GM23338 (cell line): ENCODE data around the gene TIAM1. TPM values are rescaled to one million over a fixed set of nuclear protein-coding genes. Genes with fewer than 3 reads are reported as not detected.

Experiments used
- ATAC-seq: fragments of 200-7000 bp; cut with Tn5 transposase; 3 replicates; pipeline ENCODE4 v1.9.1; 2020
- DNase-seq: peaks from one replicate; pipeline ENCODE4 v3.0.0-alpha.2; 2015; ENCODE audit warnings: low spot score
- H2AFZ ChIP-seq: fragments of 200-600 bp; sonication (generic); 2 replicates; pipeline ENCODE4 v1.8.0; 2016; ENCODE audit warnings: antibody characterized with exemption, mild to moderate bottlenecking, moderate library complexity
- H3F3A ChIP-seq: fragments of 200-600 bp; sonication (generic); replicated peaks from 2 replicates; pipeline ENCODE4 v1.8.0; 2017; ENCODE audit warnings: antibody characterized with exemption, mixed run types, low read depth
- H3K27ac ChIP-seq: fragments of 200-600 bp; sonication (generic); 2 replicates; pipeline ENCODE4 v1.6.1; 2016; ENCODE audit warnings: low read depth
- H3K27me3 ChIP-seq: fragments of 200-600 bp; sonication (generic); 2 replicates; pipeline ENCODE4 v1.8.0; 2016; ENCODE audit warnings: mild to moderate bottlenecking, mixed run types, moderate library complexity; ENCODE audit not compliant: insufficient read depth
- H3K36me3 ChIP-seq: fragments of 200-600 bp; sonication (generic); 2 replicates; pipeline ENCODE4 v1.8.0; 2016; ENCODE audit warnings: mild to moderate bottlenecking; ENCODE audit not compliant: insufficient read depth
- H3K4me1 ChIP-seq: fragments of 200-600 bp; sonication (generic); 2 replicates; pipeline ENCODE4 v1.8.0; 2016; ENCODE audit warnings: mild to moderate bottlenecking, moderate library complexity; ENCODE audit not compliant: insufficient read depth
- H3K4me2 ChIP-seq: fragments of 200-600 bp; sonication (generic); 2 replicates; pipeline ENCODE4 v1.7.1; 2017; ENCODE audit warnings: mixed run types
- H3K4me3 ChIP-seq: fragments of 200-600 bp; sonication (generic); 2 replicates; pipeline ENCODE4 v1.6.1; 2016; ENCODE audit warnings: mixed run types
- H3K79me2 ChIP-seq: fragments of 200-600 bp; sonication (generic); replicated peaks from 2 replicates; pipeline ENCODE4 v1.8.0; 2017; ENCODE audit warnings: mild to moderate bottlenecking; ENCODE audit not compliant: insufficient read depth
- H3K9me2 ChIP-seq: fragments of 200-600 bp; sonication (generic); 2 replicates; pipeline ENCODE4 v1.8.0; 2017; ENCODE audit not compliant: insufficient read depth
- H4K20me1 ChIP-seq: fragments of 200-600 bp; sonication (generic); replicated peaks from 2 replicates; pipeline ENCODE4 v1.8.0; 2017; ENCODE audit warnings: mild to moderate bottlenecking; ENCODE audit not compliant: insufficient read depth
- H3K27ac Mint-ChIP-seq: 2 replicates; pipeline ENCODE4 v1.8.0; 2020; ENCODE audit warnings: inconsistent platforms, mild to moderate bottlenecking, moderate library complexity, mixed read lengths
- H3K27me3 Mint-ChIP-seq: 3 replicates; pipeline ENCODE4 v1.8.0; 2022; ENCODE audit warnings: low read depth, mild to moderate bottlenecking, moderate library complexity, mixed read lengths, inconsistent platforms; ENCODE audit not compliant: insufficient read depth, poor library complexity
- H3K36me3 Mint-ChIP-seq: 3 replicates; pipeline ENCODE4 v1.8.0; 2021; ENCODE audit warnings: low read depth, mild to moderate bottlenecking, inconsistent platforms, moderate library complexity, mixed read lengths
- H3K4me1 Mint-ChIP-seq: 3 replicates; pipeline ENCODE4 v1.8.0; 2020; ENCODE audit warnings: mild to moderate bottlenecking, inconsistent platforms, mixed read lengths
- H3K4me3 Mint-ChIP-seq: 3 replicates; pipeline ENCODE4 v1.8.0; 2021; ENCODE audit warnings: moderate library complexity, mild to moderate bottlenecking, inconsistent platforms, mixed read lengths
- H3K9me3 Mint-ChIP-seq: 3 replicates; pipeline ENCODE4 v1.8.0; 2020; ENCODE audit warnings: moderate library complexity, mild to moderate bottlenecking, inconsistent platforms, mixed read lengths
- CREB1 ChIP-seq: fragments of 250-450 bp; sonication (Bioruptor Pico); IDR thresholded peaks from 2 replicates; pipeline ENCODE4 v1.5.0; 2020; ENCODE audit warnings: low read depth, mild to moderate bottlenecking, moderate library complexity
- EZH2 ChIP-seq: fragments of 200-600 bp; sonication (generic); IDR thresholded peaks from one replicate; pipeline ENCODE4 v1.8.0; 2017; ENCODE audit warnings: antibody characterized with exemption, mild to moderate bottlenecking, low read depth; ENCODE audit not compliant: unreplicated experiment
- EZH2phosphoT487 ChIP-seq: fragments of 200-600 bp; sonication (generic); IDR thresholded peaks from one replicate; pipeline ENCODE4 v1.8.1; 2018; ENCODE audit warnings: antibody characterized with exemption; ENCODE audit not compliant: unreplicated experiment
- JUNB ChIP-seq: IDR thresholded peaks from one replicate; pipeline ENCODE4 v1.6.1; 2016; ENCODE audit warnings: antibody characterized with exemption; ENCODE audit not compliant: unreplicated experiment
- NANOG ChIP-seq: IDR thresholded peaks from 2 replicates; pipeline ENCODE4 v1.6.1; 2016; ENCODE audit warnings: antibody characterized with exemption, borderline replicate concordance
- POLR2AphosphoS5 ChIP-seq: IDR thresholded peaks from 2 replicates; pipeline ENCODE4 v1.6.1; 2016; ENCODE audit warnings: antibody characterized with exemption, low read depth
- STAT1 ChIP-seq: IDR thresholded peaks from one replicate; pipeline ENCODE4 v1.6.1; 2016; ENCODE audit warnings: antibody characterized with exemption; ENCODE audit not compliant: unreplicated experiment
- ZNF114 ChIP-seq: fragments of 250-450 bp; sonication (Bioruptor Pico); IDR thresholded peaks from 2 replicates; pipeline ENCODE4 v1.5.0; 2020; ENCODE audit warnings: mild to moderate bottlenecking, moderate library complexity
- ZNF331 ChIP-seq: fragments of 250-450 bp; sonication (Bioruptor Pico); IDR thresholded peaks from 2 replicates; pipeline ENCODE4 v1.5.0; 2020; ENCODE audit warnings: low read depth, mild to moderate bottlenecking, moderate library complexity
- polyA plus RNA-seq: library from polyadenylated mRNA; unstranded; fragments of >200 nt; fragmentation: Nextera tagmentation; extraction: Ambion mirVana; gene quantifications from 2 replicates; pipeline ENCODE4 v1.2.1, GENCODE V29; 2016
- total RNA-seq: library from RNA; depleted of rRNA; stranded (reverse); fragments of >200 nt; shearing (Covaris generic); gene quantifications from 2 replicates; pipeline ENCODE4 v1.2.3, GENCODE V29; 2014
- TF ChIP-seq, protein P1 (sequence below): fragments of 250-450 bp; sonication (Bioruptor Pico); IDR thresholded peaks from 2 replicates; pipeline ENCODE4 v1.5.0; 2020; ENCODE audit warnings: mild to moderate bottlenecking, moderate library complexity
- TF ChIP-seq, protein P2 (sequence below), 2 experiments: fragments of 200-600 bp in 1 of 2; sonication (generic) in 1 of 2; conservative IDR thresholded peaks; 2 replicates each; pipeline versions ENCODE4 v1.5.1 to v1.6.1; 2016 to 2017; ENCODE audit warnings: antibody characterized with exemption in 2 of 2, low read depth in 2 of 2, mild to moderate bottlenecking in 2 of 2, moderate library complexity in 1 of 2
- TF ChIP-seq, protein P3 (sequence below): IDR thresholded peaks from one replicate; pipeline ENCODE4 v1.6.1; 2018; ENCODE audit warnings: antibody characterized with exemption; ENCODE audit not compliant: unreplicated experiment
- TF ChIP-seq, protein P4 (sequence below): IDR thresholded peaks from 2 replicates; pipeline ENCODE4 v1.6.1; 2016; ENCODE audit warnings: antibody characterized with exemption

Gene TIAM1
- total and polyA plus RNA-seq, 2 experiments from 2014 or later: 18.5 to 20.0 TPM

DNA sequence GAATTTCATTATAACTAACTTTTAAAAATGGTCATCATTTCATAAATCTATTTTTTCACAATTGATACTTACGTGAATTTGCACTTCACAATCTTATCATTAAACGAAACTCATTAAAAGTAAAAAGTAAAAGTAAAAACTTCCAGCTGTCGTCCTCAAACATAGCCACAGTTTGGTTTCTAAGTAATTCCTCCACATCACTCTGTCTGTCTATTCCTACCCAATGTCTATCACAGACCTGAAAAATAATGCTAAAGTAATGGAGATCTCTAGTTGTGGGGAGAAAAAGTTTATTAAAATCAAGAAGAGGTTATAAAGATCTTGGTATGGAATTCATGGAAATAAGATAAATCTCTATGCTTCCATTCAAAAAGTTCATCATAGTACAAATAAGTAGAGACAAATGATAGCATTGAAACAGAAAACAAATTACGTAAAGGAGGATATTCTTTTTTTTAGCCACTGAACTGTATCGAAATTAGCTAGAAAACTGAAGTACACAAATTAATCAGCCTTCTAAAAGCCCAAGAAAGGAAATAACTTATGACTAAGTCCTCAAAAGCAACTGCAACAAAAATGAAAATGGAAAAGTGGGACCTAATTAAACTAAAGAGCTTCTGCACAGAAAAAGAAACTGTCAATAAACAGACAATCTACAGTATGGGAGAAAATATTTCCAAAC, 148.6 kb downstream of the TIAM1 start:
- Mint-ChIP-seq H3K27me3 (peaks cover 2% of the 10 kb centered on the region), H3K27ac (no peak overlapping the region), H3K4me1 (peaks cover 22% of the 10 kb centered on the region), H3K9me3 (no peaks in the 10 kb centered on the region), H3K4me3 (no peak overlapping the region), H3K36me3 (peaks cover 8% of the 10 kb centered on the region; the same call in 1 of the 3 replicates)
- DNase-seq (no peak), ATAC-seq (no peak)
- H2AFZ ChIP-seq: no peak overlapping the region
- no peaks in the 10 kb centered on the region for H3K79me2 ChIP-seq
- no peaks in the 10 kb centered on the region for H3K36me3 ChIP-seq
- no peak overlapping the region for H3K4me2 ChIP-seq
- H3K4me1 ChIP-seq: peaks cover 6% of the 10 kb centered on the region; the same call in 1 of the 2 replicates
- no peak overlapping the region for H3K4me3 ChIP-seq
- no peaks in the 10 kb centered on the region for H4K20me1 ChIP-seq
- TF ChIP-seq ZNF114 (CRISPR knock-in tag): no peak
- TF ChIP-seq JUNB: no peak
- TF ChIP-seq, protein P1, sequence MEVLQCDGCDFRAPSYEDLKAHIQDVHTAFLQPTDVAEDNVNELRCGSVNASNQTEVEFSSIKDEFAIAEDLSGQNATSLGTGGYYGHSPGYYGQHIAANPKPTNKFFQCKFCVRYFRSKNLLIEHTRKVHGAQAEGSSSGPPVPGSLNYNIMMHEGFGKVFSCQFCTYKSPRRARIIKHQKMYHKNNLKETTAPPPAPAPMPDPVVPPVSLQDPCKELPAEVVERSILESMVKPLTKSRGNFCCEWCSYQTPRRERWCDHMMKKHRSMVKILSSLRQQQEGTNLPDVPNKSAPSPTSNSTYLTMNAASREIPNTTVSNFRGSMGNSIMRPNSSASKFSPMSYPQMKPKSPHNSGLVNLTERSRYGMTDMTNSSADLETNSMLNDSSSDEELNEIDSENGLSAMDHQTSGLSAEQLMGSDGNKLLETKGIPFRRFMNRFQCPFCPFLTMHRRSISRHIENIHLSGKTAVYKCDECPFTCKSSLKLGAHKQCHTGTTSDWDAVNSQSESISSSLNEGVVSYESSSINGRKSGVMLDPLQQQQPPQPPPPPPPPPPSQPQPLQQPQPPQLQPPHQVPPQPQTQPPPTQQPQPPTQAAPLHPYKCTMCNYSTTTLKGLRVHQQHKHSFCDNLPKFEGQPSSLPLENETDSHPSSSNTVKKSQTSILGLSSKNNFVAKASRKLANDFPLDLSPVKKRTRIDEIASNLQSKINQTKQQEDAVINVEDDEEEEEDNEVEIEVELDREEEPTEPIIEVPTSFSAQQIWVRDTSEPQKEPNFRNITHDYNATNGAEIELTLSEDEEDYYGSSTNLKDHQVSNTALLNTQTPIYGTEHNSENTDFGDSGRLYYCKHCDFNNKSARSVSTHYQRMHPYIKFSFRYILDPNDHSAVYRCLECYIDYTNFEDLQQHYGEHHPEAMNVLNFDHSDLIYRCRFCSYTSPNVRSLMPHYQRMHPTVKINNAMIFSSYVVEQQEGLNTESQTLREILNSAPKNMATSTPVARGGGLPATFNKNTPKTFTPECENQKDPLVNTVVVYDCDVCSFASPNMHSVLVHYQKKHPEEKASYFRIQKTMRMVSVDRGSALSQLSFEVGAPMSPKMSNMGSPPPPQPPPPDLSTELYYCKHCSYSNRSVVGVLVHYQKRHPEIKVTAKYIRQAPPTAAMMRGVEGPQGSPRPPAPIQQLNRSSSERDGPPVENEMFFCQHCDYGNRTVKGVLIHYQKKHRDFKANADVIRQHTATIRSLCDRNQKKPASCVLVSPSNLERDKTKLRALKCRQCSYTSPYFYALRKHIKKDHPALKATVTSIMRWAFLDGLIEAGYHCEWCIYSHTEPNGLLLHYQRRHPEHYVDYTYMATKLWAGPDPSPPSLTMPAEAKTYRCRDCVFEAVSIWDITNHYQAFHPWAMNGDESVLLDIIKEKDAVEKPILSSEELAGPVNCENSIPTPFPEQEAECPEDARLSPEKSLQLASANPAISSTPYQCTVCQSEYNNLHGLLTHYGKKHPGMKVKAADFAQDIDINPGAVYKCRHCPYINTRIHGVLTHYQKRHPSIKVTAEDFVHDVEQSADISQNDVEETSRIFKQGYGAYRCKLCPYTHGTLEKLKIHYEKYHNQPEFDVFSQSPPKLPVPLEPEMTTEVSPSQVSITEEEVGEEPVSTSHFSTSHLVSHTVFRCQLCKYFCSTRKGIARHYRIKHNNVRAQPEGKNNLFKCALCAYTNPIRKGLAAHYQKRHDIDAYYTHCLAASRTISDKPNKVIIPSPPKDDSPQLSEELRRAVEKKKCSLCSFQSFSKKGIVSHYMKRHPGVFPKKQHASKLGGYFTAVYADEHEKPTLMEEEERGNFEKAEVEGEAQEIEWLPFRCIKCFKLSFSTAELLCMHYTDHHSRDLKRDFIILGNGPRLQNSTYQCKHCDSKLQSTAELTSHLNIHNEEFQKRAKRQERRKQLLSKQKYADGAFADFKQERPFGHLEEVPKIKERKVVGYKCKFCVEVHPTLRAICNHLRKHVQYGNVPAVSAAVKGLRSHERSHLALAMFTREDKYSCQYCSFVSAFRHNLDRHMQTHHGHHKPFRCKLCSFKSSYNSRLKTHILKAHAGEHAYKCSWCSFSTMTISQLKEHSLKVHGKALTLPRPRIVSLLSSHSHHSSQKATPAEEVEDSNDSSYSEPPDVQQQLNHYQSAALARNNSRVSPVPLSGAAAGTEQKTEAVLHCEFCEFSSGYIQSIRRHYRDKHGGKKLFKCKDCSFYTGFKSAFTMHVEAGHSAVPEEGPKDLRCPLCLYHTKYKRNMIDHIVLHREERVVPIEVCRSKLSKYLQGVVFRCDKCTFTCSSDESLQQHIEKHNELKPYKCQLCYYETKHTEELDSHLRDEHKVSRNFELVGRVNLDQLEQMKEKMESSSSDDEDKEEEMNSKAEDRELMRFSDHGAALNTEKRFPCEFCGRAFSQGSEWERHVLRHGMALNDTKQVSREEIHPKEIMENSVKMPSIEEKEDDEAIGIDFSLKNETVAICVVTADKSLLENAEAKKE (CRISPR knock-in tag): no peak
- TF ChIP-seq, protein P2, sequence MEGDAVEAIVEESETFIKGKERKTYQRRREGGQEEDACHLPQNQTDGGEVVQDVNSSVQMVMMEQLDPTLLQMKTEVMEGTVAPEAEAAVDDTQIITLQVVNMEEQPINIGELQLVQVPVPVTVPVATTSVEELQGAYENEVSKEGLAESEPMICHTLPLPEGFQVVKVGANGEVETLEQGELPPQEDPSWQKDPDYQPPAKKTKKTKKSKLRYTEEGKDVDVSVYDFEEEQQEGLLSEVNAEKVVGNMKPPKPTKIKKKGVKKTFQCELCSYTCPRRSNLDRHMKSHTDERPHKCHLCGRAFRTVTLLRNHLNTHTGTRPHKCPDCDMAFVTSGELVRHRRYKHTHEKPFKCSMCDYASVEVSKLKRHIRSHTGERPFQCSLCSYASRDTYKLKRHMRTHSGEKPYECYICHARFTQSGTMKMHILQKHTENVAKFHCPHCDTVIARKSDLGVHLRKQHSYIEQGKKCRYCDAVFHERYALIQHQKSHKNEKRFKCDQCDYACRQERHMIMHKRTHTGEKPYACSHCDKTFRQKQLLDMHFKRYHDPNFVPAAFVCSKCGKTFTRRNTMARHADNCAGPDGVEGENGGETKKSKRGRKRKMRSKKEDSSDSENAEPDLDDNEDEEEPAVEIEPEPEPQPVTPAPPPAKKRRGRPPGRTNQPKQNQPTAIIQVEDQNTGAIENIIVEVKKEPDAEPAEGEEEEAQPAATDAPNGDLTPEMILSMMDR (conservative IDR thresholded peaks at IDR 0.05; ENCODE audit: low read depth in 2 of 2): no peak
- TF ChIP-seq ZNF331 (CRISPR knock-in tag): no peak
- TF ChIP-seq CREB1 (CRISPR knock-in tag): no peak
- TF ChIP-seq EZH2: no peak
- TF ChIP-seq, protein P3, sequence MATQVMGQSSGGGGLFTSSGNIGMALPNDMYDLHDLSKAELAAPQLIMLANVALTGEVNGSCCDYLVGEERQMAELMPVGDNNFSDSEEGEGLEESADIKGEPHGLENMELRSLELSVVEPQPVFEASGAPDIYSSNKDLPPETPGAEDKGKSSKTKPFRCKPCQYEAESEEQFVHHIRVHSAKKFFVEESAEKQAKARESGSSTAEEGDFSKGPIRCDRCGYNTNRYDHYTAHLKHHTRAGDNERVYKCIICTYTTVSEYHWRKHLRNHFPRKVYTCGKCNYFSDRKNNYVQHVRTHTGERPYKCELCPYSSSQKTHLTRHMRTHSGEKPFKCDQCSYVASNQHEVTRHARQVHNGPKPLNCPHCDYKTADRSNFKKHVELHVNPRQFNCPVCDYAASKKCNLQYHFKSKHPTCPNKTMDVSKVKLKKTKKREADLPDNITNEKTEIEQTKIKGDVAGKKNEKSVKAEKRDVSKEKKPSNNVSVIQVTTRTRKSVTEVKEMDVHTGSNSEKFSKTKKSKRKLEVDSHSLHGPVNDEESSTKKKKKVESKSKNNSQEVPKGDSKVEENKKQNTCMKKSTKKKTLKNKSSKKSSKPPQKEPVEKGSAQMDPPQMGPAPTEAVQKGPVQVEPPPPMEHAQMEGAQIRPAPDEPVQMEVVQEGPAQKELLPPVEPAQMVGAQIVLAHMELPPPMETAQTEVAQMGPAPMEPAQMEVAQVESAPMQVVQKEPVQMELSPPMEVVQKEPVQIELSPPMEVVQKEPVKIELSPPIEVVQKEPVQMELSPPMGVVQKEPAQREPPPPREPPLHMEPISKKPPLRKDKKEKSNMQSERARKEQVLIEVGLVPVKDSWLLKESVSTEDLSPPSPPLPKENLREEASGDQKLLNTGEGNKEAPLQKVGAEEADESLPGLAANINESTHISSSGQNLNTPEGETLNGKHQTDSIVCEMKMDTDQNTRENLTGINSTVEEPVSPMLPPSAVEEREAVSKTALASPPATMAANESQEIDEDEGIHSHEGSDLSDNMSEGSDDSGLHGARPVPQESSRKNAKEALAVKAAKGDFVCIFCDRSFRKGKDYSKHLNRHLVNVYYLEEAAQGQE: no peak
- TF ChIP-seq, protein P4, sequence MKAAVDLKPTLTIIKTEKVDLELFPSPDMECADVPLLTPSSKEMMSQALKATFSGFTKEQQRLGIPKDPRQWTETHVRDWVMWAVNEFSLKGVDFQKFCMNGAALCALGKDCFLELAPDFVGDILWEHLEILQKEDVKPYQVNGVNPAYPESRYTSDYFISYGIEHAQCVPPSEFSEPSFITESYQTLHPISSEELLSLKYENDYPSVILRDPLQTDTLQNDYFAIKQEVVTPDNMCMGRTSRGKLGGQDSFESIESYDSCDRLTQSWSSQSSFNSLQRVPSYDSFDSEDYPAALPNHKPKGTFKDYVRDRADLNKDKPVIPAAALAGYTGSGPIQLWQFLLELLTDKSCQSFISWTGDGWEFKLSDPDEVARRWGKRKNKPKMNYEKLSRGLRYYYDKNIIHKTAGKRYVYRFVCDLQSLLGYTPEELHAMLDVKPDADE: no peak
- TF ChIP-seq STAT1: no peak
- no peak for TF ChIP-seq NANOG
- TF ChIP-seq EZH2phosphoT487: no peak
- no peak for TF ChIP-seq POLR2AphosphoS5
- H3K27ac ChIP-seq: no peak overlapping the region
- H3F3A ChIP-seq: no peaks in the 10 kb centered on the region
- H3K9me2 ChIP-seq: 0 out of 2 replicates have a peak, but pooled peaks cover 5% of the 10 kb centered on the region
- no peaks in the 10 kb centered on the region for H3K27me3 ChIP-seq
